Stimulated activated CD4-positive, alpha-beta T cell treated with anti-CD3 and anti-CD28 coated beads, Interleukin-15, amount 100 ng/mL, for 1 hour (primary cell): Measurements from ENCODE around the gene GPRIN2.
"Not testable (repeated sequence)": the region's sequence is repeated elsewhere in the genome, so short reads cannot be mapped to it uniquely, and the experiment has no call there.

Source experiments
- DNase-seq, 2 donors: peaks; one replicate each; pipeline ENCODE4 v3.0.0-alpha.2; 2020; ENCODE audit warnings: low read depth in 1 of 2, low spot score in 1 of 2

Gene GPRIN2

DNA sequence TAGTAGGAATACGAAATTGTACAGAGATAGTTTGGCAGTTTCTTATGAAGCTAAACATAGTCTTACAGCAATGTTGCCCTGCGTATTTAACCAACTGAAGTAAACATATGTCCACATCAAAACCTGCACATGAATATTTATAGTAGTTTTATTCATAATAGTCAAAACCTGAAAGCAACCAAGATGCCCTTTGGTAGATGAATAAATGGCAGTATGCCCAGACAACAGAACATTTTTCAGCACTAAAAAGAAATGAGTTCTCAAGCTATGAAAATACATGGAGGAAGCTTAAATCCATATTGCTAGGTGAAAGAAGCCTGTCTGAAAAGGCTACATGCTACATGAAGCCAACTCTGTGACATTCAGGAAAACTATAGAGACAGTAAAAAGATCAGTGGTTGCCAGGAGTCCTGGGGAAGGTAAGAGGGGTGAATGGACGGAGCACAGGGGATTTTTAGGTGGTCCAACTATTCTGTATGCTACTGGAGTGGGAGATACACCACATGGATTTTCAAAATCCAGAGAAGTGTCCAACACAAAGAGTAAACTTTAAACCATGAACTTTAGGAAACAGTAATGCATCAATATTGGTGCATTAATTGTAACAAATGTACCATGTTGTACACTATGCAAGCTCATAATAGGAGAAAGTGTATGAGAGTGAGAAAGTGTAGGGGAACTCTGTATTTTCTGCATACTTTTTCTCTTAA lies 17.6 kb downstream of the GPRIN2 start:
- DNase-seq = no peak

DNA sequence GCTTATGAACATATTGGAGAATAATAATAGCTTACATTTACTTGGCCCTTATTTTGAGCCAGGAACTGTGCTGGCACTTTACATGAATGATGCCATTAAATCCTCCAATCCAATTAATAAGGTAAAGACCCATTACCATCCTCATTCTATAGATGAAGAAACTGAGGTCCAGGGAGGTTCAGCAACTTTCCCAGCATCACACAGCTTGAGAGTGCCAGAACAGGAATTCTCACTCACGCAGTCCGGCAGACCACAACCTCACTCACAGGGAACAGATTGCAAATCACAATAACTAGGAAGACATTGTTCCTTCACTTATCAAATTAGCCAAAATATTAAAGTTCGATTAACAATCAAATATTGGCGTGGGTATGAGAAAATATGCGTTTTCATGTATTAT lies 18.3 kb downstream of the GPRIN2 start:
- DNase-seq = no peak

DNA sequence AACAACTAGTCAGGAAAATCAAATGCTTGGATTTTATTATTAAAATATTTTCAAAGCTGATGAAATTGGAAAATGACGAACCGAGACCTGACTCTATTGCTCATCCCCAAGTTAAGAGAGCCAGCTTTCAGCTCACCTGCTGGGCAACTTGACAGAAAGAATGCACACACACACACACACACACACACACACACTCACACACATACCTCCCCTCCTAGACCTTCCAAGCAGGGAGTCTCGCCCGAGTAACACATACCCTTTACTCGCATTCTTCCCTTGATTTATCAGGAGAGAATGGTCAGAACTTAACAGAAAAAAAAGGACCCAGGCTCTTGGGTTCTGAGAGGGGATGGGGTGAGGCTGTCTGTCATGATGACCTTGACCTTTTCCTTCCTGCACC lies 19.1 kb downstream of the GPRIN2 start:
- no peak for DNase-seq

DNA sequence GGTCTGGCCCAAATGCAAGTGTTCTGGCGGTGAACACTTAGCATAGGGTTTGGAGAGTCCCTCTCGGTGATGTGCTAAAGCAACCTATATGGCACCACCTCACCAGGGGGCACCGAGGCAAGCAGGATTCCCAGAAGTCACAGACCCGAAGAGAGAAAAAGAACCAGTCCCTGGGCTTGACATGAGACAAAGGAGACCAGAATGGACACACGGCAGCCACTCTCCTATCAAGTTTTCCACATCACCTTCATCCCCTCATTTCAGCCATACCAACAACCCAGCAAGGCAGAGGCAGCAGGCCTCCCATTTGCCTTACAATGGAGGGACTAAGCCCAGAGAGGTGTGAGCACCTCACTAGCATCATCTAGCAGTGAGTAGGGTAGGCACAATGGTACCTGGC lies 19.7 kb downstream of the GPRIN2 start:
- no peak for DNase-seq

DNA sequence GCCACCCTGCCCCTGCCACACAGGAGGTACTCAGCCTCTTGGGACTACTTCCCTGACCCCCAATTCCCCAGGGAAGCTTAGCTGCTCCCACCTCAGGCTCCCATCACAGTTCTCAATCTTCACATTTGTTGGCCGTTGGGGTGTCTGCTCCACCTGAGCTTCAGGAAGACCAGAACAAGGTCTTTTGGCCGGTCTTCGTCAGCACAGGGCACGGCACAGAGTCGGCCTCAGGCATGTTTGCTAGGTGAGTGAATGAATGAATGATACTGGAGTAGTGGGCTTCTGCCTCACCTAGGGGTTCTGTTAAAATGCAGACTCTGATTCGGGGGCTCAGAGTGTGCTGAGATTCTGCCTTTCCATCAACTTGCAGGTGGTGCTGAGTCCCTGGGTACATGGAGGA lies 20.3 kb downstream of the GPRIN2 start:
- no peak for DNase-seq

DNA sequence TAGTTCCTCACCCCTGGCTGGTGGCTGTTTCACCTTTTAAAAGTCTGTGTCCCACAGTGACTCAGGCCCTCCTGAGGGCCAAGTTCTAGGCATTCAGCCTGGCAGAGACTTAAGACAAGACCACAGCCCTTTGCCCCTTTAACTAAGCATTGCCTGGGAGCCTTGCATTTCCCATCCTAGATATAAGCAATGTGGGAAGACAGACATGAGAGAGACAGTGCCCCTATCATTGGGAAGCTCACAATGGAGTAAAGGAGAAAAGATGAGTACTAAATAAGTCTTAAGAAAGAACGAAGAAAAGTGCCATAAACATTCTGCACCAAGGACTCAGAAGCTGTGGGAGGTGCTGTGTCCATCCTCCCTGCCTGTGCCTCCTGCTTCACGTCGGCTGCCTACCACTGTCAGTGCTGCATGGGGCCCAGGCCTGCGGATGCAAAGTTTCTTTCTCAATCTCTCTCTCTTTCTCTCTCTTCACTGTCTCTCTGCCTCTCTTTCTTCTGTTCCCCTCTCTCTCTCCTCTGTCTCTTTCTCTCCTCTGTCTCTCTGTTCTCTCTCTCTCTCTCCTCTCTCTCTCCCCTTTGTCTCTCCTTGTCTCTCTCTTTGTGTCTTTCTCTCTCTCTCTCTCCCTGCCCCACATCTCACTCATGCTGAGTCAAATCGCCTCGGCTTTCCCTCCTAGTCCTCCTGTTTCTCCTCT lies 21.5 kb downstream of the GPRIN2 start:
- no peak for DNase-seq

DNA sequence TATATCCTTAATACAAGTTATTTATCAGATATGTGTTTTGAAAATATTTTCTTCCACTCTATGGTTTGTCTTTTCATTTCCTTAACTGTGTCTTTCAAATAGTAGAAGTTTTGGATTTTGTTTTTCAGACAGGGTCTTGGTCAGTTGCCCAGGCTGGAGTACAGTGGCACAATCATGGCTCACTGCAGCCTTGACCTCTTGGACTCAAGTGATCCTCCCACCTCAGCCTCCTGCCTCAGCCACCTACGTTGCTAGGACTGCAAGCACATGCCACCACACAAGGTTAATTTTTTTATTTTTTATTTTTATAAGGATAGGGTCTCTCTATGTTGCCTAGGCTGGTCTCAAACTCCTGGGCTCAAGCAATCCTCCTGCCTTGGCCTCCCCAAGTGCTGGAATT lies 24.2 kb downstream of the GPRIN2 start:
- not testable (repeated sequence) for DNase-seq

DNA sequence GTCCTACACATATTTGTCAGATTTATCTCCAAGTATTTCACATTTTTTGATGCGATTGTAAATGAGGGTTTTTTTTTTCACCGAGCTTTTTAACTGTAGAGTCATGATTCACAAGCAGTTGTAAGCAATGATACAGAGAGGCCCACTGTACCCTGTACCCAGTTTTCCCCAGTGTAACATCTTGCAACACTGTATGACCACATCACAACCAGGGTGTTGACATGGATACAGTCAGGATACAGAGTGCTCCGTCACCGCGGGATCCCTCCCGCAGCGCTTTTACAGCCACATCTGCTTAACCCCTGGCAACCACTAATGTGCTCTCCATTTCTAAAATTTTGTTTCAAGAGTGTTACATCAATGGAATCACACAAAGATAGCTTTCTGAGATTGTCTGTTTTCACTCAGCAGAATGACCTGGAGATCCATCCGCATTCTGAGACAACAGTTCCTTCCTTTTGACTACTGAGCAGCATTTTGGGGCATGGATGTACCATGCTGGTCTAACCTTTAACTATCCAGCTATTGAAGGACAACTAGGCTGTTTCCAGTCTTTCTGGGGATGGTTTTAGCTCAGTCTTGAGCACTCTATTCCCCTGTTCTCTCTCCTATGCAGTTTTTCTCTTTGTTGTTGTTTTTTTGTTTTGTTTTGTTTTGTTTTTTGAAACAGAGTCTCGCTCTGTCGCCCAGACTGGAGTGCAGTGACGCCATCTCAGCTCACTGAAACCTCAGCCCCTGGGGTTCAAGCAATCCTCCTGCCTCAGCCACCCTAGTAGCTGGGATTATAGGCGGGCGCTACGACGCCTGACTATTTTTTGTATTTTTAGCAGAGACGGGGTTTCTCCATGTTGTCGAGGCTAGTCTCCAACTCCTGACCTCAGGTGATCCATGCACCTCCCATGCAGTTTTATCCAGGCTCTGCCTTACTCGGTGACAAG lies 25.9 kb downstream of the GPRIN2 start:
- DNase-seq = no peak

DNA sequence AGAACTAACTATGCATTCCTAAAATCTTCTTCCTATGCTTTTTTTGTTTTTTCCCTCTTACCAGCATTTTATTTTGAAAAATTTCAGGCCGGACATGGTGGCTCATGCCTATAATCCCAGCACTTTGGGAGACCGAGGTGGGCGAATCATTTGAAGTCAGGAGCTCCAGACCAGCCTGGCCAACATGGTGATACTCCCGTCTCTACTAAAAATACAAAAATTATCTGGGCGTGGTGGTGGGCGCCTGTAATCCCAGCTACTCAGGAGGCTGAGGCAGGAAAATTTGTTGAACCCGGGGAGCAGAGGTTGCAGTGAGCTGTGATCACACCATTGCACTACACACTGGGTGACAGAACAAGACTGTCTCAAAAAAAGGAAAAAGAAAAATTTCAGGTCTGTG lies 26.7 kb downstream of the GPRIN2 start:
- not testable (repeated sequence) for DNase-seq

DNA sequence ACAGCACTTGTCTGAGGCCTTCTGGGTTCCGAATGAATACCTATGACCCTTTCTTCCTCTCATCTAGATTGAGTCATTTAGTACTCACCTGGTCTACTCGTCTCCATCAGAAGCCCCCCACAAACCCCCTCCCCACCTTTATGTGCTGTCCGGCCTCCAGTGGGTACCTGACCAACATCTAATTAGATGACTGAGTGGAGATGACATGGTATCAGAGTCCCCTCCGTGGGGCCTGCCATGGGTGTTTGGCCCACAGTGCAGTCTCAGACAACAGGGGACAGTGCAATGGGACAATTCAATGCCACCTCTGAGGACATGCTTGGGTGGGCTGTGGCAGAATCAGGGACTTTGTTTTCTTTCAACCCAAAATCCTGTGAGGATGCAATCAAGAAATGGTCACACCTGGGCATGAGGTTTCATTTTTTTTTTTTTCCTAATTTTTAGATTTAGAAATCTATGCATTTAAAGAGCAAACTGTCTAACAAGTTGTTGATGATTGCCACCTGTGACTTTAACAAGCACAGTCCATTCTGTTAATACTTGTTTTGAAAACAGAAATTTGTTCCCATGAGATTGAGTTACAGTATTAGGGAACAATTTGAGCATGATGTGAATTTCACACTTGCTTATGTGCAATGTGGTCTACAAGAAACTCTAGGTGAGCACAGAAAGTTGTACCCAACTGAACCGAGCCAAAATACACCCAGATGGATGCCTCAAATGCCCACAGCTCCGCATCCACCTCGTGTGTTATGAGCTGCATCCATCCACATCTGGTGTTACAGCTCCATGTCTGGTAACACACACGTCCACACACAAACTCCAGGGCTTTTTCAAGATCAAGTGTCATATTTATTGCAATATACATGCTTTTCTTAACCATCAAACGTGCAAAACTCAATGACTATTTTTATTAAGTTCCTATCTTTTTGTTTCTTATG lies 27.5 kb downstream of the GPRIN2 start:
- DNase-seq = no peak

DNA sequence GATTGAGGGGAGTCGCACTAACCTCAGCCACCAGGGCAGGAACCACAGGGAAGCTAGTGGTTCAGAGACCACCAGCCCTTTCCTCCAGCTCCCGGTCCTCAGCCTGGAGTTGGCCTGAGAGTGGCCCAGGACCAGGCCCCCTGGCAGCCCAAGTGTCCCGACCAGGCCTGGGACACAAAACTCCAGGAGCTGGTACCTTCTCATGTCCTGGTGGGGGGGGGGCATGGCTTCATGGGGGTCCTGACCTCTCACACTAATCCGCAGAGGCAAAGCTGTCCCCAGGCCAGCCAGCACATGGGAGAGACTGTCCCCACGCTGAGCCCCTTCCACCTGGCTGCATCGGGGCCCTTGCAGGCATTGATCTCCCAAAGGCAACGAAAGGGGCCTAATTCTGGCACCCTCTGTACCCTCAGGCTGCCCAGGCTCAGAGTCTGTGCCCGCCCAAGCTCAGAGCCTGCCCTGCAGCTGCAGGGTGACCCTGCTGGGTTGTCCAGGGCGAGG lies 28.2 kb downstream of the GPRIN2 start:
- no peak for DNase-seq

DNA sequence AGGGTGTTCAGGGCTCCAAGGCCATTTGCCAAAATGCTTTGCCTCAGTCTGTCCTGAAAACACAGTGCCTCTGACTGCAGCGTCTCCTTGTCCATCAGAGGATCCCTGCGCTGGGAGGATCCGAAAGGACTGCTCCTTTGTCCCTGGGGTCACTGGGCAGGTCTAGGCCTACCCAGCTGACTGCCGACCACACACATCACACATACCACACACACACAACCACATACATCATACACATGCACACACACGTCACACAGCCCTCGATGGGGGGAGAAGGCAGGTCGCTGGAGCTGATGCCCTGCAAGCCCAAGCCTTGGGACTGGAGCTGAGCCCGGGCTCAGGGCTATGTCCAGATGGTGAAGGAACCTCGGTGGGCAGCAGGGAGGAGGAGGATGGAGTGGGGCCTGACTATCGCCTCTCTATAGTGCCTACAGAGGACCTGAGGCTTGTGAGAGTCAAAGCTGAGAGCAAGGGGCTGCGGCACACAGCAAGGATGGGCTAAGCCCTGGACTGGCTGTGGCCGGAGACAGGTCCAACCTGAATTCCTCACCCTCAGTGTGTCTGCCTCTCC lies 29.1 kb downstream of the GPRIN2 start:
- peak in 1 of 2 donors; percentile 2 for DNase-seq

DNA sequence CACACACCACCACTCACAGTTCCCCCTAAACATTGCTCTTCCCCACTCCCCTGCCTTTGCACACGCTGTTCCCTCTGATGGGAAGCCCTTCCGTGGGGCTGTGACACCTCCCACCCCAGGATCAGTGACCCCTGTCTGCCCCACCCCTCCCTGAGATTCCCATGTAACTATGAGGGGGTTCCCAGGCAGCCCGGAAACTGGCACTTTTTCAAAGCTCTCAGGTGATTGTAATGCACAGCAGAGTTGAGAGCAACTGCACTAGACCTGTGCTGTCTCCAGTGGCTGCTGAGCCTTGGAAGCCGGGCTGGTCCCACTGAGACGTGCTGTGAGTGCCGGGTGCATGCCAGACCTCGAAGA lies 29.8 kb downstream of the GPRIN2 start:
- peak in 1 of 2 donors; percentile 4 for DNase-seq

DNA sequence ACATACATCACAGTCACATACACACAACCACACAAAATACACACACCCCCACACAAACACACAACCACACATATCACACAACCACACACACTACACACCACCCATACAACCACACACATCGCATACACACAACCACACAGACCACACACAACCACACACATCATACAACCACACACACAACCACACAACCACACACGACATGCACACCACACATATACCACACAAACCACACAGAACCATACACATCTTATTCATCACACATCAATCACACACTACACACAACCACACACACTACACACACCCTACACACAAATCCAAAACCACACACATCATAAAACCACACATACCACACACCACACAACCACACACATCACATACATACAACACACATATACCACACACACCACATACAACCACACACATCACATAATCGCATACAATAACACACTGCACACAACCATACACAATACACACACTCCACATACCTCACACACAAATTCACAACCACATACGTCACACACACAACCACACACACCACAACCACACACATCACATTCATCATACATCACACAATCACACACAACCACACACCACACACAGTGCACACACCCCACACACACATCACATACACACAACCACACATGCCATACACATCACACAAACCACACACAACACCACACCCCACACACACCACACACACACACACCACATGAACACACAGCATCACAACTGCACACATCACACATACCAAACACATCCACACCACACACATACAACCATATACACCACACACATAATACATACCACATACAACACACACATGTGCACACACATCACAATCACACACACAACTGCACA lies 30.4 kb downstream of the GPRIN2 start:
- DNase-seq = no peak

DNA sequence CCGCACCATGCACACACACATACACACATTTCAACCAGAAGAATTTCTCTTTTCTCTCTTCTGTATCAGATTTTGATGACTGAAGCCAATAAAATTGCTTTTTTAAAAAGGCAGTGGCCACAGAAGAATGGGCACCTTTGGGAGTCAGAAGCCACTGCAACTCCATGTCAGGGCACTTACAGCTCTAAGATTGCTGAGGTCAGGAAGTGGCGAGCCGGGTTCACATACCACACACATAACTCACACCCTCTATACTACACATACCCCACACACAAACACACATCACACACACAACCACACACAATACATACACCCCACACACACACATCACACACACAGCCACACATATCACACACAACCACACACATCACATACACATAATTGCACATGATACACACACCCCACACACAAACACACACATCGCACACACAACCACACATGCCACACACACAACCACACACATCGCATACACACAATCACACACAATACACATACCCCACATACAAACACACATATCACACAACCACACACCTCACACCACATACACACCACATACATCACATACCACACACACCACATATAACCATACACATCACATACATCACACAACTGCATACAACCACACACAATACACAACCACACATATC lies 31.2 kb downstream of the GPRIN2 start:
- DNase-seq = peak in 1 of 2 donors; percentile 0

DNA sequence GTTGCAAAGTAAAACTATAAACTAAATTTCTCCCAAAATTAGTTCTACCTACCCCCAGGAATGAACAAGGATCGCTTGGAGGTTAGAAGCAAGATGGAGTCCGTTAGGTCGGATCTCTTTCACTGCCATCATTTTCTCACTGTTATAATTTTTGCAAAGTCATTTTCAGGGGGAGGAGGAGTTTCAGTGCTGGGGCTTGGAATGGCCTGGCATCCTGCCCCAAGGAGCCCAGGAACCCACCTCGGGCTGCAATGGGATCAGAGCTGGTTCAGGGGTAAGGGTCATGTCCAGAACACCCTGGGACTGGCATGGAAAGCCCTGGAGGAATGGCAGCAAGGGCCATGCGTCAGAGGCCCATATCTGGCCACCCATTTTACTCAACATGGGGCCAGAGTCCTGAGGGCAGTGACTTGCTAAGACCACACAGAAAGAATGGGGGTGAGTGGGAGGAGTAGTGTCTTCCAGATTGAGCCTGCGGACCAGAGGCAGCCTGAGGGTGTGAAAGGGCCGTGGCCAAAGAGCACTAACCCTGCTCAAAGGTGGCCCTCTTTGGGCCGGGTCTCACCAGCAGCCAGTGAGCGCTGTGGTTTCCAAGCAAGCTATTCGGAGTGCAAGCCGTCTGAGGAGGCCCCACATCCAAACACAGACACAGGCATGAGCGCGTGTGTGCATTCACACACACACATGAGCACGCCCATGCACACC lies 31.8 kb downstream of the GPRIN2 start:
- peak in 1 of 2 donors; percentile 1 for DNase-seq

DNA sequence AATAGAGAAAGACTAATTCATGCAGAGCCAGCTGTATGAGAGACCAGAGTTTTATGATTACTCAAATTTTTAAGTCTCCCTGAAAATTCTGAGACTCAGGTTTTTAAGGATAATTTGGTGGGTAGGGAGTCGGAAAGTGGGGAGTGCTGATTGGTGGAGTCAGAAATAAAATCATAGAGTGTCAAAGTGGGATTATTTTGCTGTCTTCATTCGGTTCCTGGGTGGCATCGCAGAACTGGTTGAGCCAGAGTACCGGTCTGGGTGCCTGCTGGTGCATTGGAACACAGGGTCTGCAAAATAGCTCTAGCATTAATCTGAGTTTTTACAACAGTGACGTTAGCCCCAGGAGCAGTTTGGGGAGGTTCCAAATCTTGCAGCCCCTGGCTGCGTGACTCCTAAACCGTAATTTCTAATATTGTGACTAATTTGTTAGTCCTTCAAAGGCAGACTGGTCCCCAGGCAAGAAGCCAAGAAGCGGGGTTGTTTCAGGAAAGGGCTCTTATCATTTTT lies 32.4 kb downstream of the GPRIN2 start:
- peak in 1 of 2 donors; percentile 1 for DNase-seq
